Diencephalon (tissue), 1 donor: Measurements from ENCODE around the gene SAC3D1. TPM values are rescaled to one million over a fixed set of nuclear protein-coding genes. Genes with fewer than 3 reads are reported as not detected.

Source experiments
- small RNA-seq: library from RNA; depleted of rRNA; stranded (forward); fragments of <200 nt; gene quantifications from one replicate; pipeline ENCODE3, GENCODE V24; 2014
- total RNA-seq: library from RNA; depleted of rRNA; stranded (reverse); fragments of >200 nt; gene quantifications from one replicate; pipeline ENCODE4 v1.2.3, GENCODE V29; 2014

SAC3D1 gene
- total RNA-seq, result 6.9 TPM

DNA sequence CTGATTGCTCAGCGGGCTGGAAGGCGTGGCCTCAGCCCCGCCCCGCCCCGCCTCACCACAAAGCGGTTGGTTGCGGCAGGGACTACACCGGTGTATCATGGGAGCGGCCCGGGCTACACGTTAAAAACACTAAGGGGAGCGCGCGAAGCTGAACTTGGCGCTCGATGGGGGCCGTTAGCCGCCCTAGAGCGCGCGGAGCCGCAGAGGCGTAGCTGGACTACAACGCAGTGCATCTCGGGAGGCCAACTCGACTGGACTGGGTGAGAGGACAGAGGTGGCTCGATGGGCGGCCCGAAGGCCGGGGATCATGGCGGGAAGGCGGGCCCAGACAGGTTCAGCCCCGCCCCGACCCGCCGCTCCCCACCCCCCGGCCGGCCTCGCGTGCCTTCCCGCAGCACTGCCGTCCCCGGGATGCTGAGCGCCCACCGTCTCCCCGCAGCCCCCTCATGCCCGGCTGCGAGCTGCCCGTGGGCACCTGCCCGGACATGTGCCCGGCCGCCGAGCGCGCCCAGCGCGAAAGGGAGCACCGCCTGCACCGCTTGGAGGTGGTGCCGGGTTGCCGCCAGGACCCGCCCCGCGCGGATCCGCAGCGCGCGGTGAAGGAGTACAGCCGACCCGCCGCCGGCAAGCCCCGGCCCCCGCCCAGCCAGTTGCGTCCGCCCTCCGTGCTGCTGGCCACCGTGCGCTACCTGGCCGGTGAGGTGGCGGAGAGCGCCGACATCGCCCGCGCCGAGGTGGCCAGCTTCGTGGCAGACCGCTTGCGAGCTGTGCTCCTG lies at the start of gene SAC3D1:
SAC3D1 (plus strand) TSS at position 364 of the 776 bp plus-strand sequence; CDS start at position 447, 83 bp downstream.

DNA sequence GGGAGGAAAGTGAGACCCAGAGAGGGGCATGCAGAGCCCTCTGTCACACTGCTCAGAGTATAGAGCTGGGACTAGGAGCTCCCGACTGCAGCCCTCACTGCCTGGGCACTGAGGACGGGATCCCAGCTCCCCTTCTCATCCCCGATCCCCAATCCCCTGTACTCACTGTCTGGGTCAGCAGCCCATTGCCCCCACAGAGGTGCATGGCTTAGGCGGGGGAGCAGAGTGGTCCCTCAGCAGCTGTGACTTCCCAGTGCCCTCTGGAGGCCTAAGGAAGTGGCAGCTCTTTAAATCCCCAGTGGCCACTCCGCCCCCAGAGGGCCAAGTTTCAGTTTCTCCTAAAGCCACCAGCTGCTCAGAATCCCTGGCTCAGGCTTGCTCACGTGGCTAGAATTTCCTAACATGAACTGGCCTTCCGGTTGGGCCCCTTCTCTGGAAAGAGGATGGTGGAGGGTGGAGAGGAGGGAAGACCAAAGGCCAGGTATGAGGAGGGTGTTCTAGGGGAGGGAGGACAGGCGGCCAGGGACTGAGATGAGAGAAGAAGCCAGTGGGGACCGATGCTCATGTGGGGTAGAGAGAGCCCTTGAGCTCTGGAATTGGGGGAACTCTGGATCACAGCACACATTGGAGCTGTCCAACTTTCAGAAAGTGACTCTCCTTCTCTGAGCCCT lies 44.2 kb upstream of the SAC3D1 start, which contains the start of gene BATF2:
BATF2 (minus strand) TSS at position 262 of the 671 bp plus-strand sequence; CDS start at position 205, 57 bp downstream.

DNA sequence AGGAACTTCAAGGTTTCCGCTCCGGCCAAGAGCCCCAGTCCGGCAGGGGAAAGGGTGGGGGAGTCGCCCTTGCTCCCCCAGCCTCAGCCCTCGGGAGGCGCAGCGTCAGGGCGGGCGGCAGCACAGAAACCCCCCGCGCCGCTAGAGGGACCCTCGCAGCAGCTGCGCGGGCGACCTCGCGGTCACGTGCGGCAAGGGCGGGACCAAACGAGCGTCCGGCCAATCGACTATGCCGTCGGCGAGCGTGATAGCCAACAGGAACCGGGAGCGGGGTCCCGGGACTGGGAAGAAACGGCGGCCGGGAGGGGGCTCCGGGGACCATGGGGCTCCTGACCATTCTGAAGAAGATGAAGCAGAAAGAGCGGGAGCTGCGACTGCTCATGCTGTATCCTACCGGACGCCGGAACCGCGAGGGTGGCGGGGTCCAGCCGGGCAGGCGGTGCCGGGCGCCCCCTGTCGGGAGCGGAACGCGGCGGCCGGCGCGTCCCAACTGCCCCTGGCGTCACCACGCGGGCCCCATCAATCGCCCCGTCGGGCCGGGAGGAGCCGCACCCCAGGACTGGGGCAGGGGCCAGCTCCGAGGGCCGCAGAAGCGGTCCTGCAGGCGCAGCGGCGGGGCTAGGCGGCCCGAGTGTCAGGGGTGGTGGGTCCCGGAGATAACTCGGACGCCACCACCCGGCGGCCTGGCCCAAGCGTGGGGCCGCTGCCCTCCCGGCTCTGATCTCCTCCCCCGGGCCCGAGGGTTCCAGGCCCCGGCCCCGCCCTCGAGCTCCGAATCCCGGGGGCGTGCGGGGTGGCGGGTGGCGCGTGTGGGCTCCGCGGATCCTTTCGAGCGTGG lies 26.9 kb upstream of the SAC3D1 start, which contains the start of gene ARL2:
ARL2 (plus strand) TSS at position 273 of the 838 bp plus-strand sequence; CDS start at position 321, 48 bp downstream.

DNA sequence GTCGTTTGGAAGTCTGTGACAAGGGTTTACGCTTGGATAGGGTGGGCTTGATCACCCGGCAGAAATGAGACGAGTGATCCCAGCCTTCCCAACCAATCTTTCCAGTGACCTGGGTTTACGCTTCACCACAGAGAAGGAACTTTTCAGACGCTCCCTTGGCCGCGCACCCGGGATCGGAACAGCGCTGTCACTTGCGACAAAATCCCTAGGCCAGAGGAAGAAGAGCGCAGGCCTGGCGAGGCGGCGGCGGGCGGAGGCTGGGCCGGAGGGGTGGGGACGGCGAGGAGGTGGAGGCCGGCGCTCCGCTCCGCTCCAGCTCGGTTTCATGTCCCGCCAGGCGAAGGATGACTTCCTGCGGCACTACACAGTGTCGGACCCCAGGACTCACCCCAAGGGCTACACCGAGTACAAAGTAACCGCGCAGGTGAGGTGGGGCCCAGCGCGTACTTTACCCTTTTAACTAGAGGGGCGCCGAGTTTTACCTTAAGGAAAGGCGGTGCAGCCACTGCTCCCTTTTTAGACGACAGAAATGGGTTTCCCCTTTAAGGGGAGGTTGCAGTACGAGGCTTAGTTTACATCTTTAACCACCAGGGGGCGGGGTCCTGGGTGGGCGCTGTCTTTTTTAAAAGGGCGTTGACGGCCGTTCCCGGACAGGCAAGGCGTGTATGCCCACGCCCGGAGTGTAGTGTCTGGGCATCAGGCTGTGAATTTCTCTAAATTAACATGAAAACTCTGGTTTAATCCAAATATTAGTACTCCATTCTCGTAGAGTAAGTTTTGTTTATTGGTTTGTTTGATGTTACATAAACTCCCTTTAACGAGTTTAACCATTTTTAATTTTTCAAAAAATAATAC lies 13.6 kb upstream of the SAC3D1 start, which contains the start of gene SNX15:
SNX15 (plus strand) TSS at position 227 of the 855 bp plus-strand sequence; CDS start at position 326, 99 bp downstream.

DNA sequence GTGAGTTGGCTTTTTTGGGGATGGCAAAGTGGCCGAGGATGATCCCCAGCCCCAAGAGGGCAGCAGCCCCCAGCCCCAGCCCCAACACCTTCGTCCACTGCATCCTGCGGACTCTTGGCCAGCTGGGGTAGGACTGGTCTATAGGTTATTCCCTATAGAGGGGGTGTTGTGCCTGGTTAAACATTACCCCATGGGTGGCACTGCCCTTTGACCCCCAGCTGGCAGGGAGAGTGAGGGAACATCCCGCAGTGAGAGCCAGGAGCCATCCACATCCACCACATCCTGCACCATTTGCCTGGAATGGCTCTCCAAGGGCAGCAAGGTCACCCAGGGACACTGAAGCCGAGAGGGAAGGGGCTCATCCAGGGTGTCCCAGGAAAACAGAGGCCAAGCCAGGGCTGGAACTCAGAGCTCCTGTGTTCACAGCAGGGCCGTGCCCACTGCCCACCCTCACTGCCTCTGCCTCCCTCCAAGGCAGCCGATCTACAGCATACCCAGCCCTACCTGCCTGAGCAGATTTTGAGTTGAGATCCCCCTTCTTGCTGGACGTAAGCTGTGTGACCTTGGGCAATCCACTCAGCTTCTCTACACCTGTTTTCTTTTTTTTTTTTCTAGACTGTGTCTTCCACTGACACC lies 17.5 kb downstream of the SAC3D1 start, which contains the start of gene NAALADL1:
NAALADL1 (minus strand) TSS at position 135 of the 636 bp plus-strand sequence; CDS start at position 103, 32 bp downstream.

DNA sequence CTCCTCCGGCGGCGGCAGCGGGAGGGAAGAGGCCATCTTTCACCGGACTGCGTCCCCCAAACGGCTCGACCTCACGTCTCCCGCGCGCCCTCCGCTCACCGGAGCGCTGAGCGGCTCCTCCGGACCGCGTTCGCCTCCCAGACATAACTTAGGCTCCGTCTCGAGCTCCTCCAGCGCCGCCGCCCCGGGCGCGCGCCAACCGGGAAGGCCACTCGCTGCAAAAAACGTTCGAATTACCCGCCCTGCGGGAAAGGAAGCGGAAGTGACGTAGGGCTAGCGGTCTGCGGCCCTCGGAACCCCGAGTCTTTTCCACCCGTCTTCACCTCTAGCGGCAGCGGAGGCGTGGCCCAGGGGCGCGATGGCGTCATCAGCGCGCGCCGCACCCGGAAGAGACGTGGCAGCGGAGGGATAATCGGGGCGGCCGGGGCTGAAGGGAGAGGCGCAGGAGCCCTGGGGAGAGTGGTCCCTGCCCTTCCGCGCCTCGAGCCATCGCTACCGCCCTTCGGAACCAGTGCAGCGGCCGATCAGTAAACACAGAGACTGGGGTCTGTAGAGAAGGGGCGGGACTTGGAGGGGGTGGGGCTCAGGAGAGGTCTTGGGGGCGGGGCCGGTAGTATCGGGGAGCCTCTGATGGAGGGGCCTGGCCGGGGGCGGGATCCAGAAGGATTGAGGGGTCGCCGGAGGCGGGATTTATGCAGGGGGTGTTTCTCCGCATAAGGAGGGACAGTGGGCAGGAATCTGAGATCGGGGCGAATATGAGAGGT lies 43.0 kb downstream of the SAC3D1 start, which contains the start of the genes CDCA5 and ZFPL1:
CDCA5 (minus strand) TSS at position 207 of the 764 bp plus-strand sequence; CDS start at position 145, 62 bp downstream.
ZFPL1 (plus strand) TSS at position 389 of the 764 bp plus-strand sequence. CDS start 477 bp downstream, outside the sequence.

Small RNAs within 50 kb of the gene (small RNA-seq; reads per million reads assigned to genes)
- not detected for gene MIR6879
- not detected for gene SNX15

Other genes starting within 250 kb of the SAC3D1 start
- 17.1 TPM for gene MAP4K2, start 238.0 kb upstream of the SAC3D1 start, total RNA-seq
- gene MEN1, start 230.7 kb upstream of the SAC3D1 start, total RNA-seq, result 18.0 TPM
- 2.1 TPM for gene CDC42BPG, start 196.6 kb upstream of the SAC3D1 start, total RNA-seq
- 39.0 TPM for gene EHD1, start 162.6 kb upstream of the SAC3D1 start, total RNA-seq
- 9.9 TPM for gene ATG2A, start 124.0 kb upstream of the SAC3D1 start, total RNA-seq
- 39.7 TPM for gene PPP2R5B, start 116.5 kb upstream of the SAC3D1 start, total RNA-seq
- gene GPHA2, start 105.3 kb upstream of the SAC3D1 start, total RNA-seq, result not detected
- not detected for gene MAJIN, start 69.1 kb upstream of the SAC3D1 start, total RNA-seq
- not detected for gene BATF2, start 44.2 kb upstream of the SAC3D1 start, total RNA-seq
- 73.4 TPM for gene ARL2, start 27.1 kb upstream of the SAC3D1 start, total RNA-seq
- 16.4 TPM for gene SNX15, start 13.8 kb upstream of the SAC3D1 start, total RNA-seq
- 4.2 TPM for gene NAALADL1, start 17.3 kb downstream of the SAC3D1 start, total RNA-seq
- 2.3 TPM for gene CDCA5, start 42.8 kb downstream of the SAC3D1 start, total RNA-seq
- gene ZFPL1, start 43.0 kb downstream of the SAC3D1 start, total RNA-seq, result 15.7 TPM
- 125 TPM for gene VPS51, start 55.0 kb downstream of the SAC3D1 start, total RNA-seq
- 81.4 TPM for gene TM7SF2, start 70.7 kb downstream of the SAC3D1 start, total RNA-seq
- 6.9 TPM for gene ZNHIT2, start 76.5 kb downstream of the SAC3D1 start, total RNA-seq
- 229 TPM for gene FAU, start 80.9 kb downstream of the SAC3D1 start, total RNA-seq
- 39.7 TPM for gene MRPL49, start 81.1 kb downstream of the SAC3D1 start, total RNA-seq
- gene SYVN1, start 93.3 kb downstream of the SAC3D1 start, total RNA-seq, result 11.1 TPM
- not detected for gene SPDYC, start 129.0 kb downstream of the SAC3D1 start, total RNA-seq
- gene CAPN1, start 140.7 kb downstream of the SAC3D1 start, total RNA-seq, result 64.6 TPM
- 1.8 TPM for gene POLA2, start 220.8 kb downstream of the SAC3D1 start, total RNA-seq